ENCODE results near the gene SLCO4A1. TPM values are rescaled to one million over a fixed set of nuclear protein-coding genes. Genes with fewer than 3 reads are reported as not detected.

SLCO4A1 gene
- total and polyA plus RNA-seq, 9 of the 15 experiments (the other 6 are each of a cell fraction or from before 2014, with no cell fraction given): 1.6 to 21.9 (median 12.8) TPM

GRCh38 chr20:62678553-62678952 lies 36.2 kb downstream of the SLCO4A1 start:
- intact Hi-C loops (cut with micrococcal nuclease): no loop called here
- FAIRE-seq: no peak
- Histone ChIP-seq H3K4me3 (no peak overlapping the region), H4K20me1 (replicated peaks; ENCODE audit: control insufficient read depth, insufficient read depth, low read length) (no peaks in the 10 kb centered on the region), H3K9ac (ENCODE audit: insufficient read depth in 1 of 2, low read depth in 2 of 2, low read length in 2 of 2) (no peak overlapping the region), H3K79me2 (ENCODE audit: control insufficient read depth, insufficient read depth, low read length) (no peaks in the 10 kb centered on the region), H3K27ac (ENCODE audit: extremely low read depth, low read depth, low read length) (no peak overlapping the region), H3K4me2 (ENCODE audit: insufficient read depth, low read length) (no peak overlapping the region), H3K9me3 (replicated peaks; ENCODE audit: control insufficient read depth, insufficient read depth, low read depth, low read length) (0 out of 2 replicates have a peak, but pooled peaks cover 2% of the 10 kb centered on the region), H3K27me3 (ENCODE audit: control insufficient read depth in 2 of 2, insufficient read depth in 2 of 2, low read length in 2 of 2) (peaks cover 35 to 80% of the 10 kb centered on the region in 2 experiments), H3K4me1 (replicated peaks in 1 of 2; ENCODE audit: control insufficient read depth in 2 of 2, insufficient read depth in 2 of 2, low read length in 2 of 2) (peaks cover 0 to 12% of the 10 kb centered on the region in 2 experiments; a peak in 1 of 5 replicates), H2AFZ (ENCODE audit: low read depth, low read length) (no peak overlapping the region), H3K9me1 (ENCODE audit: control insufficient read depth, insufficient read depth, low read length) (no peaks in the 10 kb centered on the region), H3K36me3 (ENCODE audit: control insufficient read depth, insufficient read depth, low read length) (no peaks in the 10 kb centered on the region)
- CTCF ChIA-PET (ENCODE audit: low intra/inter-chr PET ratio): no interaction called here
- WGBS (ENCODE audit: insufficient coverage, low coverage, missing lambda C conversion rate): 3% methylated on average over 9 of the region's 9 CpGs
- POLR2A ChIA-PET: no interaction called here
- no peak for ATAC-seq
- DNase-seq (ENCODE audit: extremely low read depth in 1 of 4, low spot score in 3 of 4): no peak
- in situ Hi-C loops (cut with MboI): no loop called here
- no TSS peak for BruUV-seq (replicated peaks)
- TF ChIP-seq TBL1XR1 (IDR thresholded peaks at IDR 0.05; ENCODE audit: low read length in 2 of 2): no peak
- no peak for TF ChIP-seq CCNT2 (IDR thresholded peaks at IDR 0.05; ENCODE audit: borderline replicate concordance, extremely low read depth, insufficient read length, low read depth, low read length)
- no peak for TF ChIP-seq ZBTB5 (IDR thresholded peaks at IDR 0.05)
- TF ChIP-seq MNT (conservative IDR thresholded peaks at IDR 0.05): no peak
- no peak for TF ChIP-seq UBTF (IDR thresholded peaks at IDR 0.05; ENCODE audit: borderline replicate concordance in 1 of 2, low read depth in 2 of 2, low read length in 2 of 2)
- TF ChIP-seq CREBBP (IDR thresholded peaks at IDR 0.05; ENCODE audit: low read depth, low read length): no peak
- TF ChIP-seq SREBF1 (IDR thresholded peaks at IDR 0.05; ENCODE audit: borderline replicate concordance, low read depth, low read length): no peak
- TF ChIP-seq CREB3 (tag; conservative IDR thresholded peaks at IDR 0.05; ENCODE audit: low read depth): no peak
- TF ChIP-seq HNRNPL (IDR thresholded peaks at IDR 0.05; ENCODE audit: low read depth, low read length): no peak
- no peak for TF ChIP-seq IRF1 (CRISPR knock-in tag; IDR thresholded peaks at IDR 0.05; ENCODE audit: borderline replicate concordance)
- TF ChIP-seq TFAP4 (CRISPR knock-in tag; IDR thresholded peaks at IDR 0.05; ENCODE audit: borderline replicate concordance): no peak
- no peak for TF ChIP-seq RFX7 (CRISPR knock-in tag; IDR thresholded peaks at IDR 0.05)
- no peak for TF ChIP-seq SAFB (IDR thresholded peaks at IDR 0.05; ENCODE audit: borderline replicate concordance, low read depth, low read length)

Data from K562 (cell line).